Fibroblast of lung (primary cell): ENCODE results near the gene AMIGO3. TPM values are rescaled to one million over a fixed set of nuclear protein-coding genes. Genes with fewer than 3 reads are reported as not detected.

Experiments
- DNase-seq, 2 donors: peaks; one replicate each; pipeline versions ENCODE4 v3.0.0 to v3.0.0-alpha.2; 2010; ENCODE audit warnings: low read depth in 2 of 2
- H2AFZ ChIP-seq: 2 replicates; pipeline ENCODE4 v1.5.1; 2012; ENCODE audit warnings: low read length, control low read depth, inconsistent platforms
- H3K27ac ChIP-seq: 2 replicates; pipeline ENCODE4 v1.5.1; 2011; ENCODE audit warnings: low read length, control low read depth; ENCODE audit not compliant: insufficient read depth
- H3K27me3 ChIP-seq: 2 replicates; pipeline ENCODE4 v1.5.1; 2011; ENCODE audit warnings: mild to moderate bottlenecking, low read length; ENCODE audit not compliant: control insufficient read depth, insufficient read depth
- H3K36me3 ChIP-seq: 2 replicates; pipeline ENCODE4 v1.5.1; 2011; ENCODE audit warnings: low read length; ENCODE audit not compliant: control insufficient read depth, insufficient read depth
- H3K4me1 ChIP-seq: 2 replicates; pipeline ENCODE4 v1.5.1; 2011; ENCODE audit warnings: low read length; ENCODE audit not compliant: control insufficient read depth, insufficient read depth; ENCODE audit errors: extremely low read depth
- H3K4me2 ChIP-seq: 2 replicates; pipeline ENCODE4 v1.5.1; 2011; ENCODE audit warnings: low read length, control low read depth; ENCODE audit not compliant: insufficient read depth; ENCODE audit errors: extremely low read depth
- H3K4me3 ChIP-seq, 4 experiments: fragments of 200-600 bp in 1 of 4; sonication (generic) in 1 of 4; replicated peaks in 1 of 4; 2 replicates each; pipeline ENCODE4 v1.5.1; 2011 to 2016; ENCODE audit warnings: low read length in 4 of 4, low read depth in 3 of 4, mild to moderate bottlenecking in 3 of 4, control low read depth in 2 of 4, inconsistent platforms in 1 of 4, mixed read lengths in 1 of 4; ENCODE audit not compliant: insufficient read depth in 1 of 4; ENCODE audit errors: control extremely low read depth in 1 of 4
- H3K79me2 ChIP-seq: 2 replicates; pipeline ENCODE4 v1.5.1; 2012; ENCODE audit warnings: mild to moderate bottlenecking, low read length, inconsistent platforms; ENCODE audit not compliant: control insufficient read depth, insufficient read depth
- H3K9ac ChIP-seq: 2 replicates; pipeline ENCODE4 v1.5.1; 2011; ENCODE audit warnings: mild to moderate bottlenecking, low read length, control low read depth; ENCODE audit not compliant: insufficient read depth
- H3K9me3 ChIP-seq: 2 replicates; pipeline ENCODE4 v1.5.1; 2012; ENCODE audit warnings: low read depth, low read length; ENCODE audit not compliant: control insufficient read depth, insufficient read depth
- H4K20me1 ChIP-seq: 2 replicates; pipeline ENCODE4 v1.5.1; 2011; ENCODE audit warnings: low read length; ENCODE audit not compliant: control insufficient read depth, insufficient read depth; ENCODE audit errors: extremely low read depth
- CTCF ChIP-seq, 2 donors: IDR thresholded peaks in 1 of 2; conservative IDR thresholded peaks in 1 of 2; 1 replicate in 1 of 2; 2 replicates in 1 of 2; pipeline ENCODE4 v1.5.1; 2011 to 2012; ENCODE audit warnings: low read length in 2 of 2, control low read depth in 1 of 2, inconsistent platforms in 1 of 2, low read depth in 1 of 2, mild to moderate bottlenecking in 1 of 2
- EZH2 ChIP-seq: IDR thresholded peaks from 2 replicates; pipeline ENCODE4 v1.5.1; 2012; ENCODE audit warnings: low read length, control low read depth, mild to moderate bottlenecking; ENCODE audit errors: missing control alignments
- polyA plus RNA-seq, 2 donors: library from polyadenylated mRNA; depleted of rRNA in 1 of 2; stranded (reverse) in 1 of 2; unstranded in 1 of 2; fragments of >200 nt; gene quantifications; 2 replicates each; pipeline ENCODE4 v1.2.1, GENCODE V29; 2011 to 2012; ENCODE audit warnings: missing spikeins in 1 of 2
- total RNA-seq: library from RNA; depleted of rRNA; stranded (reverse); fragments of >200 nt; gene quantifications from 2 replicates; pipeline ENCODE4 v1.2.1, GENCODE V29; 2014

Gene AMIGO3
- total and polyA plus RNA-seq, 2 donors (not counting 1 experiment from before 2014, with no cell fraction given), result 0.33 TPM; not detected in 1

- TF ChIP-seq EZH2, result no peak
- no peak for TF ChIP-seq CTCF (conservative IDR thresholded peaks at IDR 0.05 in 1 of 2, IDR thresholded peaks at IDR 0.05 in 1 of 2; ENCODE audit: low read depth in 1 of 2, low read length in 2 of 2)
- peaks cover 40% of the 10 kb centered on the region for H3K36me3 ChIP-seq
- no peak overlapping the region for H2AFZ ChIP-seq
Observed at GRCh38 chr3:49680493-49681231, 38.8 kb downstream of the AMIGO3 start.

GRCh38 chr3:49675912-49676311 lies 43.6 kb downstream of the AMIGO3 start:
- no peaks in the 10 kb centered on the region for H3K27me3 ChIP-seq
- peaks cover 11% of the 10 kb centered on the region for H3K79me2 ChIP-seq
- TF ChIP-seq EZH2 (no peak), CTCF (conservative IDR thresholded peaks at IDR 0.05 in 1 of 2, IDR thresholded peaks at IDR 0.05 in 1 of 2; ENCODE audit: low read depth in 1 of 2, low read length in 2 of 2) (no peak)
- no peak overlapping the region for H3K4me2 ChIP-seq
- no peaks in the 10 kb centered on the region for H4K20me1 ChIP-seq
- H3K4me1 ChIP-seq, result peaks cover 6% of the 10 kb centered on the region
- peaks cover 28% of the 10 kb centered on the region for H3K36me3 ChIP-seq
- H3K27ac ChIP-seq, result no peak overlapping the region
- H3K9ac ChIP-seq, result no peak overlapping the region
- H3K9me3 ChIP-seq, result no peaks in the 10 kb centered on the region
- no peak overlapping the region for H2AFZ ChIP-seq
- H3K4me3 ChIP-seq, result no peak overlapping the region
- DNase-seq, result no peak

More at GRCh38 chr3:49680493-49681231, 38.8 kb downstream of the AMIGO3 start:
- H3K79me2 ChIP-seq, result no peaks in the 10 kb centered on the region
- no peaks in the 10 kb centered on the region for H3K27me3 ChIP-seq
- no peak overlapping the region for H3K27ac ChIP-seq
- no peak for DNase-seq
- no peak overlapping the region for H3K9ac ChIP-seq
- no peaks in the 10 kb centered on the region for H3K4me1 ChIP-seq
- no peaks in the 10 kb centered on the region for H3K9me3 ChIP-seq
- H3K4me3 ChIP-seq, result no peak overlapping the region
- no peak overlapping the region for H3K4me2 ChIP-seq
- no peaks in the 10 kb centered on the region for H4K20me1 ChIP-seq

GRCh38 chr3:49674497-49674983 lies 44.9 kb downstream of the AMIGO3 start:
- H4K20me1 ChIP-seq, result no peaks in the 10 kb centered on the region
- H2AFZ ChIP-seq, result peak overlapping the region; percentile 43
- peaks cover 11% of the 10 kb centered on the region for H3K79me2 ChIP-seq
- H3K4me1 ChIP-seq, result peaks cover 6% of the 10 kb centered on the region
- no peaks in the 10 kb centered on the region for H3K27me3 ChIP-seq
- peak overlapping the region; percentile 89 for H3K9ac ChIP-seq
- H3K9me3 ChIP-seq, result no peaks in the 10 kb centered on the region
- peak overlapping the region; percentile 72 to 90 (median 81) for H3K4me3 ChIP-seq
- peak overlapping the region; percentile 94 for H3K4me2 ChIP-seq
- TF ChIP-seq EZH2, result no peak
- TF ChIP-seq CTCF (conservative IDR thresholded peaks at IDR 0.05 in 1 of 2, IDR thresholded peaks at IDR 0.05 in 1 of 2; ENCODE audit: low read depth in 1 of 2, low read length in 2 of 2), result no peak
- H3K36me3 ChIP-seq, result peaks cover 21% of the 10 kb centered on the region
- no peak for DNase-seq
- H3K27ac ChIP-seq, result peak overlapping the region; percentile 97
